Vagina (tissue), 2 donors: ENCODE results near the gene CISD2.

ENCODE experiments used
- CTCF ChIP-seq, 3 experiments: fragments of 450-650 bp in 2 of 3; fragments of 200-600 bp in 1 of 3; sonication (generic) in 1 of 3; IDR thresholded peaks; one replicate each; pipeline ENCODE4 v1.5.1; 2017 to 2019; ENCODE audit warnings: antibody characterized with exemption in 3 of 3, mild to moderate bottlenecking in 2 of 3, moderate library complexity in 2 of 3
- POLR2A ChIP-seq, 2 donors: fragments of 450-650 bp; IDR thresholded peaks; one replicate each; pipeline ENCODE4 v1.6.1; 2017; ENCODE audit warnings: antibody characterized with exemption in 2 of 2, mild to moderate bottlenecking in 2 of 2, moderate library complexity in 2 of 2

DNA sequence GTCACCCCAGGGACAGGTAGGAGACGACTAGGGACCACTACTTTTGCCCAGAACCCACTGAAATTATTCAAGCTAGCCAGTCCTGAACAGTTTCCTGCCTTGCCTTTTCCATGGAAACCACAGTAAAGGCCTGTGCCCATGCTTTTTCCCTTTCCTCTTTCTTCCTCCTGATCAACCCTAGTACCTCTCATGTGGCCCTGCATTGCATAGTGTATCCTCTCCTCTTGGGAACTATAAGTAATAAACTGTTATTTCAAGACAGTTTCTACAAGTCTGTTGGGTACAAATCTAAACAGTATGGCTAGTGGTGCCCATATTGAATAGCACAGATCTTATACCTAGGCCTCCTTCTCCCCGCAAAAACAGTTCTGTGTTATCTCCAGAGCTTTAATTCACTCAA is 14.5 kb downstream of the CISD2 start:
- TF ChIP-seq POLR2A (IDR thresholded peaks at IDR 0.05): no peak
- TF ChIP-seq CTCF (IDR thresholded peaks at IDR 0.05): no peak
